ENCODE data around the gene ATXN7L3B.

ATXN7L3B gene

DNA sequence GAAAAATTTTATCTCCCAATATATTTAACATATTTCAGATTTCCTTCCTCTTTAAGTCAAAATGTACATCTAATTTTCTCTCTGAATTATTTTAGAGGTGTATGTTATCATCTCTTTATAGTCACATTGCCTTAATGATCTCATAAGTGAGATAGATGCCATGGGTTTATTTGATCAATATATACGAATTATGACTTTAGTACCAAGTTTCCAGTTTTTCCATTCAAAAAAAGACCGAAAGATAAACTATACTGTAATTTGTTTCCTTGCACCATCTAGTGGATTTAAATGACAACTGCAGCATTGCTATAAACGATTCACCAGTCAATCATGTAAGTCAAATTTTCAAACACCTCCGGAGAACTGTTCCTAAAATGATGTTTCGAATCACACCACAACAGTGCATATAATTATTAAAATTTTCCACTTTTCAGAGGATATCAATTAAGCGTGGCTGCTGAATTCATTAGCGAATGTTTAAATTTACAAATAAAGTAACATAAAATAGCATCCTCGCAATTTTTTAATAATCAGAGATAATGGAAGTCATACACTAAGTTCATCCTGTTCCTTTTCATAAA, 419 bp upstream of the ATXN7L3B start:
- peak; percentile 48 for DNase-seq (ENCODE audit: low read depth)
- H3K4me3 ChIP-seq (ENCODE audit: low read depth, low read length) = peak overlapping the region; percentile 94
- TF ChIP-seq CTCF (IDR thresholded peaks at IDR 0.05; ENCODE audit: control insufficient read depth, extremely low read depth, insufficient read depth) = peak; percentile 62

- H3K4me3 ChIP-seq (ENCODE audit: low read depth, low read length) = peak overlapping the region; percentile 94
- DNase-seq (ENCODE audit: low read depth) = no peak
- 0 out of 2 replicates have a peak, but pooled peaks have one; percentile 2 for TF ChIP-seq CTCF (IDR thresholded peaks at IDR 0.05; ENCODE audit: control insufficient read depth, extremely low read depth, insufficient read depth)
Measured at GRCh38 chr12:74538491-74539258, 1.0 kb downstream of the ATXN7L3B start.

DNA sequence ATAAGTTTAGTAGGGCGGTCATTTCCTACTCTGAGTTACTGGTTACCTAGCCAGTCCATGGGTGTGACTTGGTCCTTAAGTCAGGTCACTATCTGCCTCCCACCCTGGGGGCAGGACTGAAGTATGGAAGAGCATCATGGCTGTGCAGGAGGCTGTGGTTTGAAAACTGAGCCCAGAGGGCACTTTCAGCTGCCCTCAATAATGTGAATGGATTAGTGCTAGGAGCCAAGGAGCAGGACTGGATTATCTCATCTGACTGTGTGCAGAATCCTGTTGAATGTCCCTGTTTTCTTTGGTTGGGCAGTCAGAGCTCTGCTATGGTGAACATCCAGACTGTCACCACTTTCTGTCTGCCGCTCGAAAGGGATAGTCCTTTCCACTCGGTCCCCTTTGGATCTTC, 1.6 kb downstream of the ATXN7L3B start:
- peak overlapping the region; percentile 94 for H3K4me3 ChIP-seq (ENCODE audit: low read depth, low read length)
- TF ChIP-seq CTCF (IDR thresholded peaks at IDR 0.05; ENCODE audit: control insufficient read depth, extremely low read depth, insufficient read depth) = no peak
- DNase-seq (ENCODE audit: low read depth) = no peak

DNA sequence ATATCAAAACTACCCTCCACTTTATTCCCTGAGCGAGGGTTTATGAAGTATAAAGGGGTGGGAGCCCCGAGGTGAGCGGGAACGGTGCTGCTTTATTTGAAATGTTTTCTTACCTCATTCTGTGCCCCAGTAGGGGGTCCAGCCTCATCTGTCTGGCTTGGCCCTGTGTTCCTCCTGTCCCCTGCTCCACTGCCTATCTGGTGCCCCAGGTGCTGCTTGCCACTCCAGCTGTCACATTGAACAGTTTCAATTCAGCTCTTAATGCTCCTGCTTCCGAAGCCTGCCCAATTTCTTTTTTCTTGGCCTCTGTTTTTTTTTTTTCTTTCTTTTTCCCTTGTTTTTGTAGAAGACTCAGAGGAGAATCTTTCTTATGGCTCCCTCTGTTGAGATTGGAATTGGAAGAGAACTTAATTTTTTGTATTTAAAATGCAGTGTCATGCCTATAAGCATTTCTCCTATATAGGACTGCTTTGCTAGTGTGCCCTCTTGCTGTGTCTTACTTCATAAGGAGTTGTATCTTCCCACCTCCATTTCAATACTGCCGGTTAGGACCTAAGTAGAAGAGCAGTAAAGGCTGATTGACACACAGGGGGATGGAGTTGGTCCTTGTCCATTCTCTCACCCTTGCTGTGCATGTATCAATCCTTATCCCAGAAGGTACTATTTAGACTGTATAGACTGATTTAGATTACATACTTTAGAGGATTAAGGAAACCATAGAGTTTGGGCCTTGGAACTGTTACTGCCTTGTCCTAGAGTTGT, 2.3 kb downstream of the ATXN7L3B start:
- no peak for TF ChIP-seq CTCF (IDR thresholded peaks at IDR 0.05; ENCODE audit: control insufficient read depth, extremely low read depth, insufficient read depth)
- peak overlapping the region; percentile 94; the same call in 1 of the 2 replicates for H3K4me3 ChIP-seq (ENCODE audit: low read depth, low read length)
- no peak for DNase-seq (ENCODE audit: low read depth)

DNA sequence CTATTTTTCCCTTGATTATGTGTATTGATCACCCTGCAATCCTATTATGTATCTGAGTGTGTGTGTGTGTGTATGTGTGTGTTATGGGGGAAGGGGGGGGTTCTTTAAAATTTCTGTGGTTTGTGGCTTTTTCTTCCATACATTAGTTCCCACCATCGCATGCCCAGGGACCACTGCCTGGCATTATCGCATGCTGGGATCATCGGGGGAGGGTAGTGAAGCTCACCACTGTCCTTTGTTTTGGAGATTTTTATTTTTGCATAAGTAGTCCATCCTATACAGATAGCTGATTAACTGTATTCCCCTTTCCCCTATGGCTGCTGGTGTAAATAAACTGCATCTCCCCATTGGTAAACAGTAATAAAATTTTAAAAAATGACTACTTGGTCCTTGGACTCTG, 3.4 kb downstream of the ATXN7L3B start:
- no peak overlapping the region for H3K4me3 ChIP-seq (ENCODE audit: low read depth, low read length)
- no peak for DNase-seq (ENCODE audit: low read depth)
- no peak for TF ChIP-seq CTCF (IDR thresholded peaks at IDR 0.05; ENCODE audit: control insufficient read depth, extremely low read depth, insufficient read depth)

- no peak for TF ChIP-seq CTCF (IDR thresholded peaks at IDR 0.05; ENCODE audit: control insufficient read depth, extremely low read depth, insufficient read depth)
- H3K4me3 ChIP-seq (ENCODE audit: low read depth, low read length) = no peak overlapping the region
- DNase-seq (ENCODE audit: low read depth) = no peak
Measured at GRCh38 chr12:74547249-74547648, 9.6 kb downstream of the ATXN7L3B start.
